Lower leg skin (tissue), 3 donors: ENCODE data around the gene KLKB1.

Source experiments
- CTCF ChIP-seq, 3 donors: fragments of 450-650 bp; IDR thresholded peaks; one replicate each; pipeline ENCODE4 v1.5.1; 2016; ENCODE audit warnings: antibody characterized with exemption in 3 of 3, mild to moderate bottlenecking in 3 of 3, moderate library complexity in 2 of 3
- POLR2A ChIP-seq, 2 donors: fragments of 450-650 bp; IDR thresholded peaks; one replicate each; pipeline ENCODE4 v1.6.1; 2016 to 2017; ENCODE audit warnings: antibody characterized with exemption in 2 of 2, mild to moderate bottlenecking in 1 of 2, moderate library complexity in 1 of 2

GRCh38 chr4:186294160-186294559 is 66.9 kb downstream of the KLKB1 start:
- TF ChIP-seq POLR2A (IDR thresholded peaks at IDR 0.05) (no peak), CTCF (IDR thresholded peaks at IDR 0.05) (no peak)
